ENCODE measurements around the gene MFRP. TPM values are rescaled to one million over a fixed set of nuclear protein-coding genes. Genes with fewer than 3 reads are reported as not detected.
A peak's percentile ranks its signal among the peaks of the same experiment; 100 is the strongest.

MFRP gene
- total RNA-seq, 1 donor from 2014 or later: not detected

GRCh38 chr11:119316016-119316728 is 30.3 kb downstream of the MFRP start:
- Mint-ChIP-seq H3K4me3 (peak overlapping the region; percentile 87), H3K4me1 (peaks cover 28% of the 10 kb centered on the region), H3K27me3 (ENCODE audit: low read depth) (peaks cover 28% of the 10 kb centered on the region), H3K36me3 (ENCODE audit: low read depth) (no peaks in the 10 kb centered on the region), H3K27ac (ENCODE audit: unreplicated experiment) (no peak overlapping the region), H3K9me3 (no peaks in the 10 kb centered on the region)
- no peak for DNase-seq (ENCODE audit: low read depth, low spot score)
- TF ChIP-seq CTCF (conservative IDR thresholded peaks at IDR 0.05): no peak

GRCh38 chr11:119315131-119316015 is 31.1 kb downstream of the MFRP start:
- H3K27me3 Mint-ChIP-seq (ENCODE audit: low read depth): peaks cover 28% of the 10 kb centered on the region
- DNase-seq (ENCODE audit: low read depth, low spot score): no peak
- H3K36me3 Mint-ChIP-seq (ENCODE audit: low read depth): no peaks in the 10 kb centered on the region
- H3K9me3 Mint-ChIP-seq: no peaks in the 10 kb centered on the region
- peaks cover 28% of the 10 kb centered on the region for H3K4me1 Mint-ChIP-seq
- TF ChIP-seq CTCF (conservative IDR thresholded peaks at IDR 0.05): no peak
- H3K27ac Mint-ChIP-seq (ENCODE audit: unreplicated experiment): no peak overlapping the region
- peak overlapping the region; percentile 87 for H3K4me3 Mint-ChIP-seq

- H3K27ac Mint-ChIP-seq (ENCODE audit: unreplicated experiment): no peak overlapping the region
- H3K4me1 Mint-ChIP-seq: peaks cover 24% of the 10 kb centered on the region
- peaks cover 28% of the 10 kb centered on the region for H3K27me3 Mint-ChIP-seq (ENCODE audit: low read depth)
- no peaks in the 10 kb centered on the region for H3K9me3 Mint-ChIP-seq
- no peak for TF ChIP-seq CTCF (conservative IDR thresholded peaks at IDR 0.05)
- H3K4me3 Mint-ChIP-seq: peak overlapping the region; percentile 71
- DNase-seq (ENCODE audit: low read depth, low spot score): no peak
- peaks cover 1% of the 10 kb centered on the region for H3K36me3 Mint-ChIP-seq (ENCODE audit: low read depth)
These were observed 31.8 kb downstream of the MFRP start for GRCh38 chr11:119314726-119315125.

- no peaks in the 10 kb centered on the region for H3K4me1 Mint-ChIP-seq
- peaks cover 14% of the 10 kb centered on the region for H3K27me3 Mint-ChIP-seq (ENCODE audit: low read depth)
- TF ChIP-seq CTCF (conservative IDR thresholded peaks at IDR 0.05): no peak
- DNase-seq (ENCODE audit: low read depth, low spot score): no peak
- H3K4me3 Mint-ChIP-seq: no peak overlapping the region
- no peak overlapping the region for H3K27ac Mint-ChIP-seq (ENCODE audit: unreplicated experiment)
- no peaks in the 10 kb centered on the region for H3K9me3 Mint-ChIP-seq
- peaks cover 3% of the 10 kb centered on the region for H3K36me3 Mint-ChIP-seq (ENCODE audit: low read depth)
These were observed 35.8 kb downstream of the MFRP start for GRCh38 chr11:119310682-119311052.

GRCh38 chr11:119309953-119310681 is 36.4 kb downstream of the MFRP start:
- no peaks in the 10 kb centered on the region for H3K4me1 Mint-ChIP-seq
- peaks cover 3% of the 10 kb centered on the region for H3K36me3 Mint-ChIP-seq (ENCODE audit: low read depth)
- no peaks in the 10 kb centered on the region for H3K9me3 Mint-ChIP-seq
- H3K4me3 Mint-ChIP-seq: peak overlapping the region; percentile 68
- no peak for TF ChIP-seq CTCF (conservative IDR thresholded peaks at IDR 0.05)
- DNase-seq (ENCODE audit: low read depth, low spot score): no peak
- H3K27me3 Mint-ChIP-seq (ENCODE audit: low read depth): peaks cover 10% of the 10 kb centered on the region
- peak overlapping the region; percentile 97 for H3K27ac Mint-ChIP-seq (ENCODE audit: unreplicated experiment)

All from neural crest cell (in vitro differentiated cells).